Stimulated activated CD4-positive, alpha-beta T cell treated with anti-CD3 and anti-CD28 coated beads, Interleukin-12 subunit alpha, Interleukin-12 subunit beta, amount 100 ng/mL, for 48 hours (primary cell): ENCODE measurements around the gene TMEM129.
A peak's percentile ranks its signal among the peaks of the same experiment; 100 is the strongest.

Source experiments
- DNase-seq, 3 donors: peaks; one replicate each; pipeline ENCODE4 v3.0.0-alpha.2; 2020; ENCODE audit warnings: low read depth in 2 of 3, low spot score in 1 of 3

The TMEM129 gene

GRCh38 chr4:1745165-1745564, 24.0 kb upstream of the TMEM129 start:
- no peak for DNase-seq

DNA sequence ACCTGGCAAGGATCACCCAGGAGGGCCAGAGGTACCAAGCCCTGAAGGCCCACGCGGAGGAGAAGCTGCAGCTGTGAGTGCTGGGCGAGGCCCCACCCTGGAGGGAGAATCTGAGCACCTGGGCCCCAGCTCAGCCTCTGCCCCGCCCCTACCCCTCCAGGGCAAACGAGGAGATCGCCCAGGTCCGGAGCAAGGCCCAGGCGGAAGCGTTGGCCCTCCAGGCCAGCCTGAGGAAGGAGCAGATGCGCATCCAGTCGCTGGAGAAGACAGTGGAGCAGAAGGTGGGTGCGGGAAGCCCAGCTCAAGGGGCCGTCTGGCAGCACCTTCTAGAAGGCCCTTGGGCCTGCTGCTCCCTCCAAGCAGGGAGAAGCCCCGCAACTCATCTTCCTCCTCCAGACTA, 23.4 kb upstream of the TMEM129 start:
- DNase-seq, result no peak

- no peak for DNase-seq
Observed at GRCh38 chr4:1743975-1744374, 22.9 kb upstream of the TMEM129 start.

DNA sequence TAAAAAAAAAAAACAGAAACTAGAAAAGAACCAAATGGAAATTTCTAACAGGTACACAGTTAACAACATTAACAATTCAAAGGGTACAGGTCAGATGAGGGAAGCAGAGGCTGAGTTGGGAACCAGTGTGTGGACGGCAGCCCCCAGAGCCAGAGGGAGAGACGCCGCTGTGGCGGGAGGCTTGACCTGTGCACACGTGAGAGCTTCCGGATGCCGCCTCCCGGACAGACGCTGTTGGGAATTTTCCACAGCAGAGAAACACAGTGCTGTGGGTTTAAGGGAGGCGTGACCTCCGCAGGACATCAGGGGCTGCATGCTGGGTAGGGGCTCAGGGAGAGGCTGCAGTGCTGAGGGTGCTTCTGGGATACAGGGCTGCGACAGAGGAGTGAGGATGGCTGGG, 22.4 kb upstream of the TMEM129 start:
- no peak for DNase-seq

- DNase-seq, result no peak
Observed at GRCh38 chr4:1741208-1741607, 20.1 kb upstream of the TMEM129 start.

- DNase-seq, result no peak
Observed at GRCh38 chr4:1740021-1740545, 19.0 kb upstream of the TMEM129 start.

- no peak for DNase-seq
Observed at GRCh38 chr4:1739358-1739757, 18.2 kb upstream of the TMEM129 start.

DNA sequence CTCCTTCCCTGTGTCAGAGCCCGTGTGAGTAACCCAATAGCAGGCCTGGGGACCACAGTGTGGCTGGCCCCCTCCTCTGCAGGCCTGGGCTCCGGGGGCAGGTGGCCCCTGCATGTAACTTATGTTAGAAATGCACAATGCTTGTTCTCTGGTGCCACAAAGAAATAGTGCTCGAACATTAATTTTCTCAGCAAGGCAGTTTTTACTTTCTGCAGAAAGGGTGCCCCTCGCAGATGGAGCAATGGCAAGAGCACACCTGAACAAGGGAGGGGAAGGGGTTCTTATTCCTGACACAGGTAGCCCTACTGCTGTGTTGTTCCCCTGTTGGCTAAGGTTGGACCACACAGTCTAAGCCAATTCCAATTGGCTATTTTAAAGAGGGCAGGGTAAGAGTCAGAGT, 17.3 kb upstream of the TMEM129 start:
- no peak for DNase-seq

DNA sequence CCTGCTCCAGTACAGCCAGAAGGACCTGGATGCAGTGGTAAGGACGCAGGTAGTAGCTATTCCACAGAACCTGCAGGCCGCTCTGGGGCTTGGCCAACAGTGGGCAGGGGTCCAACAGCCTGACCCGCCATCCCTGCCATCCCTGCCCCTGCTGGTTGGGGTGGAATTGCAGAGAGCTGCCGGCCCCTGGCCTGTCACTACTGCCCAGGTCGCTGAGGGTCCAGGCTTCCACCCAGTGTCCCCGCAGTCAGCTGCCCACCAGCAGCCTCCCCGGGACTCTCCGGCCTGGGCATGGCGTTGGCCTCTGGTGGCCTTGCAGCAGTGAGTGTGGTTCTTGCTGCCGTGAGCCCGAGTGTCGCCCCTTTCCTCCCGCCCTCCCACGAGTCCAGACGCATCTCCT, 16.5 kb upstream of the TMEM129 start:
- DNase-seq, result no peak

GRCh38 chr4:1736812-1737211, 15.7 kb upstream of the TMEM129 start:
- DNase-seq, result no peak

DNA sequence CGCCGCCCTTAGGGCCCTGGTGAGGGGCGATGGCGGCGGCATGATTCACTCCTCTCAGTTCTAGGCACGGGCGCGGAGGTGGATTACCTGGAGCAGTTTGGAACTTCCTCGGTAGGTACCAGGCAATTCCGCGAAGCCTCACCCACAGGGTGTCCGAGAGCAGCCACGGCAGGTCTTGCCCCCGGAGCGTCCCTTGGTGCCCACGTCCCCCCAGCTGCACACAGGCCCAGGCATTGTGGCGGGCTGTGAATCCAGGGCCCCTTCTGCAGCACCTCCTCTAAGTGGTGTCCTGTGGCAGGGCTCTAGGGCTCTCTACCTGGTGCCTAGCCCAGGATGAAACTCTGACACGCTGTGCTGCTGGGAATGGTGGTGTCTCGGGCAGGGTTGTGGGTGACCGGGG, 14.1 kb upstream of the TMEM129 start:
- DNase-seq, result no peak

GRCh38 chr4:1732911-1733310, 11.8 kb upstream of the TMEM129 start:
- no peak for DNase-seq

- no peak for DNase-seq
Observed at GRCh38 chr4:1731180-1731579, 10.1 kb upstream of the TMEM129 start.

DNA sequence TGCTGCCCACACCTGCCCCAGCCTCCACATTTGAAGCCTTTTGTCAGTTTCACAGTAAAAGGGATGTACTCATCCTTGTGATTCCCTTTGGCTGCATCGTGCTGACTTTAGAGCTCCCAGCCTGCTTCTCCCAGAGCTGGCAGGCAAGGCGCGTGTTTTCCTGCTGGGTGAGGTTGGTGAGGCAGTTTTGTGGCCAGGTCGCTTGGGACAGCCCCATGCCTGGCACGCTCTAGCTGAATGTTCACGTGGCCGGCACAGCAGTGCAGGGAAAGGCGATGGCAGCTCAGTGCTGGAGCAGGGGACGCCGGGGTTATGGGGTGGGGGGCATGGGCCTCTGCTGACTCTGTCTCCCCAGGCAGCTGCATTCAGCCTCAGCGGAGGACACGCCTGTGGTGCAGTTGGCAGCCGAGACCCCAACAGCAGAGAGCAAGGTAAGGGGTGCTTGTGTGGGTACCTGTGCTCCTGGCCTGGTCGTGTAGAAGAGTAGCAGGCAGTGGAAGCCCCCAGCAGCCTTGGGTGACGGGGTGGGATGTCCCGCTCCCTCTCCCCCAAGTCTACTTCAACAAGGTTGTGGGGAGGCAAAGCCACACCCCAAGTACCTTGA, 9.5 kb upstream of the TMEM129 start:
- no peak for DNase-seq

DNA sequence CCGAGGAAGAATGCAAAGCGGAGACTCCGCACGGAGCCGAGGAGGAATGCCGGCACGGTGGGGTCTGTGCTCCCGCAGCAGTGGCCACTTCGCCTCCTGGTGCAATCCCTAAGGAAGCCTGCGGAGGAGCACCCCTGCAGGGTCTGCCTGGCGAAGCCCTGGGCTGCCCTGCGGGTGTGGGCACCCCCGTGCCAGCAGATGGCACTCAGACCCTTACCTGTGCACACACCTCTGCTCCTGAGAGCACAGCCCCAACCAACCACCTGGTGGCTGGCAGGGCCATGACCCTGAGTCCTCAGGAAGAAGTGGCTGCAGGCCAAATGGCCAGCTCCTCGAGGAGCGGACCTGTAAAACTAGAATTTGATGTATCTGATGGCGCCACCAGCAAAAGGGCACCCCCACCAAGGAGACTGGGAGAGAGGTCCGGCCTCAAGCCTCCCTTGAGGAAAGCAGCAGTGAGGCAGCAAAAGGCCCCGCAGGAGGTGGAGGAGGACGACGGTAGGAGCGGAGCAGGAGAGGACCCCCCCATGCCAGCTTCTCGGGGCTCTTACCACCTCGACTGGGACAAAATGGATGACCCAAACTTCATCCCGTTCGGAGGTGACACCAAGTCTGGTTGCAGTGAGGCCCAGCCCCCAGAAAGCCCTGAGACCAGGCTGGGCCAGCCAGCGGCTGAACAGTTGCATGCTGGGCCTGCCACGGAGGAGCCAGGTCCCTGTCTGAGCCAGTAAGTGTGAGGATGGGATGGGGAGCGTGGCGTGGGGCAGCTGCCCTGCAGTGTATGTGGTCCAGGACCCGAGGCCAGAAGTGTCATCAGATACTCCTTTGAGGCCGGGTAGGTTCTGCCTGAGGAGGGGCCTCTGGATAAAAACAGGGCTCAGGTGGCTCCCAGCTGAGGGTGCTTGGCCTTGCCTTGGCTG, 7.2 kb upstream of the TMEM129 start:
- DNase-seq, result no peak

GRCh38 chr4:1727117-1728031, 6.3 kb upstream of the TMEM129 start:
- DNase-seq, result no peak

DNA sequence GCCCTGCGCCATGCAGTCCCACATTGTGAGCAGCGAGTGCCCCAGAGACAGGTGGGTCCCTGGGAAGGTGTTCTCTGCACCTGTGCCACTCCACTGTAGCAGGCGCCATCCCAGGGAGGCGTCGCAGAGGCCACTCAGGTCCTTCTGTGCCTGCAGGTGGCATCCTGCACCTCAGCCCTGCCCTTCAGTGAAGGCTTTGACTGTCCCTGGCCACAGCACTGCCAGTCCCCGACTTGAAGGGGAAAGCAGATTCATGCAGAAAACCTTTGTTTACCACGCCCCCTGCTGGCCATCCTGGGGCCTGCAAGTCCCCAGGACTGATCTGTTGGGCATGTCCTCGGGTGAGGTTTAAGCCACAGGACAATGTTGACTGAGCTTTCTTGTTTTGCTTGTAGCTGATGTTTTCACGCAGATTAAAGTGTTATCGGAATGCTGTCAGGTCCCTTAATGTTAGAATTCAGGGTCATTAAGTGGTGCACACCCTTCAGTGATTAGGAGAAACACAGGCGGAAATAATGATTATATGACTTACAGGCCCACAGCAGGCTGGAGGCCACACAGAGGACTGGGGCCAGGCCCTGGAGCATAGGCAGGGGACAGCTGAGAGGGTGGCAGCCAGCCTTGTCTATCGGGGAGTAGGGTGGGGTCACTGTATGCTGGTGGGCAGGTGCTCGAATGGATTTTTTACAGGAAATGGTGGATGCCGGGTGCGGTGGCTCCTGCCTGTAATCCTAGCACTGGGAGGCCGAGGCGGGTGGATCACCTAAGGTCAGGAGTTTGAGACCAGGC, 5.2 kb upstream of the TMEM129 start:
- peak; percentile 78 to 90 (median 82) for DNase-seq

DNA sequence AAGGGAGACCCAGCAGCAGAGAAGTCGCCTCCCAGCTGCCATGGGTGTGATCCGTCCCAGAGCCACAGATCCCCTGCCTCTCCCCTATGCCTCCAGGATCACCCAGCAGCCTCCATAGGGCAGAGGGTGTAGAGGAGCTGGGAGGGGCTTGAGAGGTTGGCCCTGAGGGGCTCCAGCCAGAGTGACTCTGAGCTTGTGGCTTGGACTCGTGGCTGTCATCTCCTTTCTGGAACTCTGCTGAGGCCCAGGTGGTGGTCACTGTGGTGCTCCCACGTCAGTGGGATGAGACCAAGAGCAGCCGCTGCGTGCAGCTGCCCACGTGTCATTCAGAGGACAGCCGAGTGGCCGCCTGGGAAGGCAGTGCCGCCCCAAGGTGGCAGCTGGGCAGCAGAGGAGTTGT, 4.4 kb upstream of the TMEM129 start:
- DNase-seq, result no peak

DNA sequence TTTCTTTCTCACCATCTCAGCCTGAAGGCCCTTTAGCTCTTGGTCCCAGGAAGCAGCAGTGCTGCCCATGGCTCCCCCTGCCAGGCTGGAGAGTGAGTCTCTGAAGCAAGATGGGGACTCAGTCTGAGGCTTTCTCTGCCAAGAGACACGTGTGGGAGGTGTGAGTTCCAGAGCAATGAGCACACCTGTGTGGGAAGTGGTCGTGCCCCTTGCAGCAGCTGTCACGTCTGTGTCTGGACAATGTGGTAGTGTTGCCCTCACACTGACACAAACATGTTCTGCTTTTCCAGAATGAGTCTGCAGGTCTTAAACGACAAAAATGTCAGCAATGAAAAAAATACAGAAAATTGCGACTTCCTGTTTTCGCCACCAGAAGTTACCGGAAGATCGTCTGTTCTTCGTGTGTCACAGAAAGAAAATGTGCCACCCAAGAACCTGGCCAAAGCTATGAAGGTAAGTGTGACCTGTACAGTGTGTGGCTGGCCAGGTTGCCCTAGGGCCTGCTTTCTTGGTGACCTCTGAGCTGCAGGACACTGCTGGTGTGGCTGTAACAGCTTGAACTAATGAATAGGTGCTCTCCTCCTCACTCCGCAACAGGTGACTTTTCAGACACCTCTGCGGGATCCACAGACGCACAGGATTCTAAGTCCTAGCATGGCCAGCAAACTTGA, 2.1 kb upstream of the TMEM129 start:
- peak in 2 of 3 donors; percentile 36 to 61 for DNase-seq

- no peak for DNase-seq
Observed at GRCh38 chr4:1722551-1723118, 1.5 kb upstream of the TMEM129 start.
